Neural progenitor cell (in vitro differentiated cells): ENCODE results near the gene LIN54. TPM values are rescaled to one million over a fixed set of nuclear protein-coding genes. Genes with fewer than 3 reads are reported as not detected.

Source experiments
- DNase-seq: peaks from one replicate; pipeline ENCODE4 v3.0.0-alpha.2; 2016; ENCODE audit warnings: low spot score
- H2AFZ ChIP-seq: fragments of 200-600 bp; sonication (generic); replicated peaks from 2 replicates; pipeline ENCODE4 v1.6.1; 2016; ENCODE audit warnings: antibody characterized with exemption
- H3F3A ChIP-seq: fragments of 200-600 bp; sonication (generic); 2 replicates; pipeline ENCODE4 v1.6.1; 2016; ENCODE audit warnings: antibody characterized with exemption, low read depth
- H3K27ac ChIP-seq: fragments of 200-600 bp; sonication (generic); 2 replicates; pipeline ENCODE4 v1.5.1; 2016; ENCODE audit warnings: mild to moderate bottlenecking
- H3K27me3 ChIP-seq: fragments of 200-600 bp; sonication (generic); 2 replicates; pipeline ENCODE4 v1.6.1; 2016; ENCODE audit warnings: mild to moderate bottlenecking, moderate library complexity
- H3K36me3 ChIP-seq: fragments of 200-600 bp; sonication (generic); 2 replicates; pipeline ENCODE4 v1.5.1; 2016
- H3K4me1 ChIP-seq: fragments of 200-600 bp; sonication (generic); 2 replicates; pipeline ENCODE4 v1.6.1; 2016; ENCODE audit warnings: mixed run types
- H3K4me2 ChIP-seq: fragments of 200-600 bp; sonication (generic); 2 replicates; pipeline ENCODE4 v1.6.1; 2016
- H3K4me3 ChIP-seq: fragments of 200-600 bp; sonication (generic); 2 replicates; pipeline ENCODE4 v1.5.1; 2016
- H3K79me2 ChIP-seq: fragments of 200-600 bp; sonication (generic); 2 replicates; pipeline ENCODE4 v1.6.1; 2016; ENCODE audit warnings: low read depth
- H3K9ac ChIP-seq: fragments of 200-600 bp; sonication (generic); 2 replicates; pipeline ENCODE4 v1.6.1; 2016
- H3K9me3 ChIP-seq: fragments of 200-600 bp; sonication (generic); 2 replicates; pipeline ENCODE4 v1.5.1; 2016; ENCODE audit warnings: low read depth
- H4K20me1 ChIP-seq: fragments of 200-600 bp; sonication (generic); 2 replicates; pipeline ENCODE4 v1.6.1; 2016; ENCODE audit warnings: low read depth
- H3K27ac Mint-ChIP-seq: 3 replicates; pipeline ENCODE4 v1.8.0; 2021; ENCODE audit warnings: mixed read lengths
- H3K27me3 Mint-ChIP-seq: 2 replicates; pipeline ENCODE4 v1.8.0; 2022; ENCODE audit warnings: low read depth, mild to moderate bottlenecking, inconsistent platforms, moderate library complexity, mixed read lengths; ENCODE audit not compliant: insufficient read depth
- H3K36me3 Mint-ChIP-seq: 3 replicates; pipeline ENCODE4 v1.8.0; 2021; ENCODE audit warnings: mixed read lengths
- H3K4me1 Mint-ChIP-seq: 3 replicates; pipeline ENCODE4 v1.8.0; 2021; ENCODE audit warnings: mixed read lengths
- H3K4me3 Mint-ChIP-seq: 3 replicates; pipeline ENCODE4 v1.8.0; 2021; ENCODE audit warnings: mild to moderate bottlenecking, moderate library complexity, mixed read lengths
- H3K9me3 Mint-ChIP-seq: 3 replicates; pipeline ENCODE4 v1.8.0; 2020; ENCODE audit warnings: mixed read lengths
- CTCF ChIP-seq: fragments of 200-600 bp; sonication (generic); IDR thresholded peaks from 2 replicates; pipeline ENCODE4 v1.5.1; 2017; ENCODE audit warnings: antibody characterized with exemption, mild to moderate bottlenecking
- EZH2 ChIP-seq: fragments of 200-600 bp; sonication (generic); IDR thresholded peaks from 2 replicates; pipeline ENCODE4 v1.6.1; 2017; ENCODE audit warnings: antibody characterized with exemption, mild to moderate bottlenecking, moderate library complexity
- EZH2phosphoT487 ChIP-seq: fragments of 200-600 bp; sonication (generic); IDR thresholded peaks from 2 replicates; pipeline ENCODE4 v1.6.1; 2017; ENCODE audit warnings: antibody characterized with exemption
- total RNA-seq: library from RNA; depleted of rRNA; stranded (reverse); fragments of >200 nt; gene quantifications from 2 replicates; pipeline ENCODE4 v1.2.3, GENCODE V29; 2015; ENCODE audit warnings: low replicate concordance

Gene LIN54
- total RNA-seq, 1 donor from 2014 or later: 27.4 TPM

DNA sequence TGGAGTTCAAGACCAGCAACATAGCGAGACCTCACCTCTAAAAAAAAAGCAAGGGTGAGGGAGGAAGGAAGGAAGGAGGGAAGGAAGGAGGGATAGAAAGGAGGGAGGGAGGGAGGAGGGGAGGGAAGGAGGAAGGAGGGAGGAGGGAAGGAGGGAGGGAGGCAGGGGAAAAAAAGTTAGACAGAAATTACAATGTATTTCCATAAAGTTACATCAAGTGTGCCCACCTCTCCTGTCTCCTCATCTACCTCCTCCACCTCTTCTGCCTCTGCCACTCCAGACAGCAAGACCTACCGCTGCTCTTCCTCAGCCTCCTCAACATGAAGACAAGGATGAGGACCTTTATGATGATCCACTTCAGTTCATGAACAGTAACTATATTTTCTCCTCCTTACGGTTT, 8.3 kb downstream of the LIN54 start:
- Histone ChIP-seq H3K9ac (no peak overlapping the region), H3K36me3 (no peaks in the 10 kb centered on the region), H2AFZ (no peak overlapping the region), H3K4me1 (no peaks in the 10 kb centered on the region), H3K9me3 (no peaks in the 10 kb centered on the region), H3K79me2 (peaks cover 57% of the 10 kb centered on the region), H3K27ac (no peak overlapping the region), H4K20me1 (peaks cover 5% of the 10 kb centered on the region), H3K4me3 (no peak overlapping the region), H3K27me3 (no peaks in the 10 kb centered on the region), H3K4me2 (no peak overlapping the region), H3F3A (no peaks in the 10 kb centered on the region)
- Mint-ChIP-seq H3K4me3 (no peak overlapping the region), H3K9me3 (no peaks in the 10 kb centered on the region), H3K4me1 (peaks cover 2% of the 10 kb centered on the region), H3K27me3 (peaks cover 2% of the 10 kb centered on the region), H3K27ac (no peak overlapping the region), H3K36me3 (peaks cover 8% of the 10 kb centered on the region)
- DNase-seq: no peak
- TF ChIP-seq CTCF (no peak), EZH2phosphoT487 (no peak)

DNA sequence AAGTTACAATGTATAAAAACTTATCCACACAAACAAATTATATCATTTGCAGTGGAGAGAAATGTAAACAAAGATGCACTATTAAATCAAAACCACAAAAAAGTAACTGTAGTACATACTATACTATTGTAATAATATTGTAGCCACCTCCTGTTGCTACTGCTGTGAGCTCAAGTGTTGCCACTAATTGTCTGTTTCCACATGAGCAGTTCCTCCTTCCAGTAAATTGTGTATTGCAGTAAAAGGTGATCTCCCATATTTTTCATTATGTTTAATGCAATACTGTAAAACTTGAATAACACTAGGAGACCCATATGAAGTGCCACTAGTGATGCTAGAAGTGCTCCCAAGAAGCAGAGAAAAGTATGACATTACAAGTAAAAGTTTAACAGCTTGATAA, 11.7 kb downstream of the LIN54 start:
- Histone ChIP-seq H3K9me3 (no peaks in the 10 kb centered on the region), H3K4me2 (no peak overlapping the region), H3K4me3 (no peak overlapping the region), H3K4me1 (no peaks in the 10 kb centered on the region), H4K20me1 (peaks cover 6% of the 10 kb centered on the region), H3F3A (no peaks in the 10 kb centered on the region), H3K9ac (no peak overlapping the region), H3K36me3 (no peaks in the 10 kb centered on the region), H2AFZ (no peak overlapping the region), H3K27ac (no peak overlapping the region), H3K27me3 (no peaks in the 10 kb centered on the region), H3K79me2 (peaks cover 48% of the 10 kb centered on the region)
- DNase-seq: no peak
- no peak for TF ChIP-seq EZH2
- Mint-ChIP-seq H3K4me1 (peaks cover 2% of the 10 kb centered on the region), H3K27me3 (peaks cover 2% of the 10 kb centered on the region), H3K36me3 (peaks cover 2% of the 10 kb centered on the region), H3K4me3 (no peak overlapping the region), H3K9me3 (no peaks in the 10 kb centered on the region), H3K27ac (no peak overlapping the region)

- Histone ChIP-seq H3K27me3 (no peaks in the 10 kb centered on the region), H3K4me3 (no peak overlapping the region)
- H3K27ac Mint-ChIP-seq: no peak overlapping the region
Measured at GRCh38 chr4:82994834-82995233, 15.8 kb downstream of the LIN54 start.

More at GRCh38 chr4:82994834-82995233, 15.8 kb downstream of the LIN54 start:
- Histone ChIP-seq H4K20me1 (peaks cover 2% of the 10 kb centered on the region), H3K27ac (no peak overlapping the region), H2AFZ (no peak overlapping the region), H3K9ac (no peak overlapping the region), H3K4me1 (no peaks in the 10 kb centered on the region), H3K9me3 (no peaks in the 10 kb centered on the region), H3K4me2 (no peak overlapping the region), H3K79me2 (peaks cover 56% of the 10 kb centered on the region), H3F3A (no peaks in the 10 kb centered on the region), H3K36me3 (no peaks in the 10 kb centered on the region)
- no peak for DNase-seq
- H3K9me3 Mint-ChIP-seq: no peaks in the 10 kb centered on the region
- no peak for TF ChIP-seq EZH2
- TF ChIP-seq EZH2phosphoT487: no peak
- TF ChIP-seq CTCF: no peak
- peaks cover 2% of the 10 kb centered on the region for H3K36me3 Mint-ChIP-seq
- no peaks in the 10 kb centered on the region for H3K27me3 Mint-ChIP-seq
- peaks cover 2% of the 10 kb centered on the region for H3K4me1 Mint-ChIP-seq
- H3K4me3 Mint-ChIP-seq: no peak overlapping the region
